ENCODE data around the gene RGS2. TPM values are rescaled to one million over a fixed set of nuclear protein-coding genes. Genes with fewer than 3 reads are reported as not detected.
A peak's percentile ranks its signal among the peaks of the same experiment; 100 is the strongest.

The RGS2 gene
- total RNA-seq, 2 experiments from 2014 or later: 5.4 to 6.4 TPM

- H3K36me3 Mint-ChIP-seq: no peaks in the 10 kb centered on the region
- intact Hi-C loops (cut with micrococcal nuclease): loop anchor here (10.0 kb wide), 1 partner anchor 227 kb away; the partner anchor contains the start of gene RGS1
- DNase-seq: no peak
- CTCF ChIA-PET: interaction anchor here (0.7 to 2.4 kb wide), 3 partner anchors 196 to 327 kb away, joined by 3 to 6 read pairs (median 5); no protein-coding TSS in a partner anchor
- no peak overlapping the region for H3K4me3 Mint-ChIP-seq
- H3K27ac Mint-ChIP-seq: no peak overlapping the region
- H3K9me3 Mint-ChIP-seq: no peaks in the 10 kb centered on the region
- peaks cover 5% of the 10 kb centered on the region for H3K4me1 Mint-ChIP-seq (ENCODE audit: low read depth)
- H3K27me3 Mint-ChIP-seq: no peaks in the 10 kb centered on the region
- POLR2A ChIA-PET: no interaction called here
These were observed 7.4 kb upstream of the RGS2 start for GRCh38 chr1:192801451-192801850.

- POLR2A ChIA-PET: no interaction called here
- no peak for DNase-seq
- intact Hi-C loops (cut with micrococcal nuclease): loop anchor here (10.0 kb wide), 1 partner anchor 228 kb away; the partner anchor contains the start of gene RGS1
- H3K9me3 Mint-ChIP-seq: no peaks in the 10 kb centered on the region
- no peaks in the 10 kb centered on the region for H3K36me3 Mint-ChIP-seq
- CTCF ChIA-PET: interaction anchor here (1.5 to 2.4 kb wide), 3 partner anchors 196 to 328 kb away, joined by 3 to 6 read pairs (median 5); no protein-coding TSS in a partner anchor
- peaks cover 13% of the 10 kb centered on the region for H3K4me1 Mint-ChIP-seq (ENCODE audit: low read depth)
- no peak overlapping the region for H3K27ac Mint-ChIP-seq
- no peak overlapping the region for H3K4me3 Mint-ChIP-seq
- H3K27me3 Mint-ChIP-seq: no peaks in the 10 kb centered on the region
These were observed 6.4 kb upstream of the RGS2 start for GRCh38 chr1:192802406-192802805.

- H3K4me1 Mint-ChIP-seq (ENCODE audit: low read depth): peaks cover 22% of the 10 kb centered on the region
- no peaks in the 10 kb centered on the region for H3K9me3 Mint-ChIP-seq
- intact Hi-C loops (cut with micrococcal nuclease): loop anchor here (10.0 kb wide), 1 partner anchor 229 kb away; the partner anchor contains the start of gene RGS1
- H3K4me3 Mint-ChIP-seq: no peak overlapping the region
- no peaks in the 10 kb centered on the region for H3K27me3 Mint-ChIP-seq
- no peak overlapping the region for H3K27ac Mint-ChIP-seq
- ChIA-PET POLR2A (no interaction called here), CTCF (interaction anchor here (1.5 to 9.2 kb wide), 3 partner anchors 194 to 329 kb away, joined by 3 to 105 read pairs (median 5); no protein-coding TSS in a partner anchor)
- H3K36me3 Mint-ChIP-seq: no peaks in the 10 kb centered on the region
- DNase-seq: no peak
These were observed 5.3 kb upstream of the RGS2 start for GRCh38 chr1:192803501-192803900.

- ChIA-PET CTCF (interaction anchor here (0.9 to 9.2 kb wide), 15 partner anchors 8 to 333 kb away, joined by 3 to 105 read pairs (median 5); partner anchors contain the start of genes CDC73, RO60 and UCHL5), POLR2A (interaction anchor here (1.2 to 2.5 kb wide), 3 partner anchors 178 to 253 kb away, joined by 3 to 22 read pairs (median 4); partner anchors contain the start of genes RO60 and UCHL5)
- Mint-ChIP-seq H3K4me1 (ENCODE audit: low read depth) (peaks cover 32% of the 10 kb centered on the region), H3K4me3 (peak overlapping the region; percentile 32), H3K36me3 (peaks cover 2% of the 10 kb centered on the region), H3K27me3 (no peaks in the 10 kb centered on the region), H3K27ac (peak overlapping the region; percentile 58), H3K9me3 (no peaks in the 10 kb centered on the region)
- intact Hi-C loops (cut with micrococcal nuclease): loop anchor here (1.0 to 10.0 kb wide), 9 partner anchors 104 to 1483 kb away; partner anchors contain the start of gene RGS1
- no peak for DNase-seq
These were observed 3.0 kb upstream of the RGS2 start for GRCh38 chr1:192805832-192806323.

- POLR2A ChIA-PET: interaction anchor here (0.8 to 2.5 kb wide), 9 partner anchors 129 to 315 kb away, joined by 3 to 22 read pairs (median 3); partner anchors contain the start of genes RO60 and UCHL5
- intact Hi-C loops (cut with micrococcal nuclease): loop anchor here (1.0 to 10.0 kb wide), 13 partner anchors 105 to 1487 kb away; partner anchors contain the start of gene RGS1
- Mint-ChIP-seq H3K4me3 (peak overlapping the region; percentile 83), H3K27me3 (no peaks in the 10 kb centered on the region), H3K4me1 (ENCODE audit: low read depth) (peaks cover 32% of the 10 kb centered on the region), H3K9me3 (no peaks in the 10 kb centered on the region), H3K36me3 (peaks cover 11% of the 10 kb centered on the region), H3K27ac (peak overlapping the region; percentile 32)
- peak; percentile 37 for DNase-seq
- CTCF ChIA-PET: interaction anchor here (0.8 to 9.2 kb wide), 17 partner anchors 9 to 333 kb away, joined by 3 to 105 read pairs (median 4); partner anchors contain the start of genes CDC73, RO60 and UCHL5
These were observed 1.4 kb upstream of the RGS2 start for GRCh38 chr1:192807211-192808162.

GRCh38 chr1:192808163-192808517 is 699 bp upstream of the RGS2 start:
- H3K27ac Mint-ChIP-seq: peak overlapping the region; percentile 60
- peak overlapping the region; percentile 83 for H3K4me3 Mint-ChIP-seq
- no peak for DNase-seq

GRCh38 chr1:192809307-192810252 is 741 bp downstream of the RGS2 start:
- DNase-seq: peak; percentile 79
- H3K36me3 Mint-ChIP-seq: peaks cover 11% of the 10 kb centered on the region
- ChIA-PET POLR2A (interaction anchor here (1.8 kb wide), 1 partner anchor 249 kb away, joined by 10 read pairs; the partner anchor contains the start of gene UCHL5), CTCF (interaction anchor here (1.1 to 9.2 kb wide), 3 partner anchors 207 to 249 kb away, joined by 3 to 105 read pairs (median 3); partner anchors contain the start of genes RO60 and UCHL5)
- peak overlapping the region; percentile 77 for H3K27ac Mint-ChIP-seq
- no peaks in the 10 kb centered on the region for H3K27me3 Mint-ChIP-seq
- intact Hi-C loops (cut with micrococcal nuclease): loop anchor here (1.0 to 10.0 kb wide), 12 partner anchors 107 to 1485 kb away; partner anchors contain the start of genes CDC73, RGS1, RO60 and UCHL5
- H3K4me3 Mint-ChIP-seq: peak overlapping the region; percentile 83
- no peaks in the 10 kb centered on the region for H3K9me3 Mint-ChIP-seq
- H3K4me1 Mint-ChIP-seq (ENCODE audit: low read depth): peaks cover 32% of the 10 kb centered on the region

More at GRCh38 chr1:192808163-192808517, 699 bp upstream of the RGS2 start:
- no peaks in the 10 kb centered on the region for H3K27me3 Mint-ChIP-seq
- H3K36me3 Mint-ChIP-seq: peaks cover 11% of the 10 kb centered on the region
- peaks cover 32% of the 10 kb centered on the region for H3K4me1 Mint-ChIP-seq (ENCODE audit: low read depth)
- POLR2A ChIA-PET: interaction anchor here (1.0 to 2.5 kb wide), 4 partner anchors 168 to 291 kb away, joined by 3 to 22 read pairs (median 6); partner anchors contain the start of genes RO60 and UCHL5
- CTCF ChIA-PET: interaction anchor here (0.8 to 9.2 kb wide), 10 partner anchors 8 to 333 kb away, joined by 3 to 105 read pairs (median 6); partner anchors contain the start of genes CDC73, RO60 and UCHL5
- H3K9me3 Mint-ChIP-seq: no peaks in the 10 kb centered on the region
- intact Hi-C loops (cut with micrococcal nuclease): loop anchor here (2.0 to 10.0 kb wide), 9 partner anchors 106 to 1487 kb away; partner anchors contain the start of gene RGS1

GRCh38 chr1:192810253-192810880 is 1.5 kb downstream of the RGS2 start:
- peak overlapping the region; percentile 23 for H3K4me3 Mint-ChIP-seq
- no peaks in the 10 kb centered on the region for H3K9me3 Mint-ChIP-seq
- intact Hi-C loops (cut with micrococcal nuclease): no loop called here
- no peaks in the 10 kb centered on the region for H3K27me3 Mint-ChIP-seq
- ChIA-PET POLR2A (no interaction called here), CTCF (interaction anchor here (0.9 to 9.2 kb wide), 4 partner anchors 206 to 333 kb away, joined by 3 to 105 read pairs (median 4); partner anchors contain the start of genes RO60 and UCHL5)
- H3K4me1 Mint-ChIP-seq (ENCODE audit: low read depth): peaks cover 32% of the 10 kb centered on the region
- DNase-seq: no peak
- no peak overlapping the region for H3K27ac Mint-ChIP-seq
- peaks cover 11% of the 10 kb centered on the region for H3K36me3 Mint-ChIP-seq

- POLR2A ChIA-PET: no interaction called here
- DNase-seq: no peak
- Mint-ChIP-seq H3K27me3 (no peaks in the 10 kb centered on the region), H3K4me3 (no peak overlapping the region), H3K36me3 (peaks cover 11% of the 10 kb centered on the region), H3K27ac (no peak overlapping the region), H3K4me1 (ENCODE audit: low read depth) (peaks cover 30% of the 10 kb centered on the region), H3K9me3 (no peaks in the 10 kb centered on the region)
- intact Hi-C loops (cut with micrococcal nuclease): no loop called here
- CTCF ChIA-PET: interaction anchor here (0.9 to 9.2 kb wide), 2 partner anchors 208 to 333 kb away, joined by 4 to 105 read pairs; no protein-coding TSS in a partner anchor
These were observed 2.2 kb downstream of the RGS2 start for GRCh38 chr1:192811006-192811405.

GRCh38 chr1:192811594-192812239 is 2.9 kb downstream of the RGS2 start:
- CTCF ChIA-PET: interaction anchor here (9.2 kb wide), 1 partner anchor 208 kb away, joined by 105 read pairs; no protein-coding TSS in a partner anchor
- DNase-seq: no peak
- no peak overlapping the region for H3K27ac Mint-ChIP-seq
- POLR2A ChIA-PET: no interaction called here
- peaks cover 11% of the 10 kb centered on the region for H3K36me3 Mint-ChIP-seq
- H3K4me3 Mint-ChIP-seq: no peak overlapping the region
- H3K4me1 Mint-ChIP-seq (ENCODE audit: low read depth): peaks cover 26% of the 10 kb centered on the region
- intact Hi-C loops (cut with micrococcal nuclease): no loop called here
- no peaks in the 10 kb centered on the region for H3K9me3 Mint-ChIP-seq
- H3K27me3 Mint-ChIP-seq: no peaks in the 10 kb centered on the region
